GM12878 (cell line): ENCODE data around the gene B3GNT3. TPM values are rescaled to one million over a fixed set of nuclear protein-coding genes. Genes with fewer than 3 reads are reported as not detected.

Experiments used
- BHLHE40 ChIP-seq, 2 experiments: fragments of 450-650 bp in 1 of 2; IDR thresholded peaks; 2 replicates each; pipeline ENCODE4 v1.6.1; 2011 to 2017; ENCODE audit warnings: low read depth in 2 of 2, borderline replicate concordance in 1 of 2, improper control_type of control experiment in 1 of 2, low read length in 1 of 2, mild to moderate bottlenecking in 1 of 2
- EGR1 ChIP-seq, 2 experiments: IDR thresholded peaks; 1 replicate in 1 of 2; 2 replicates in 1 of 2; pipeline ENCODE4 v1.6.1; 2011 to 2012; ENCODE audit warnings: low read depth in 2 of 2, low read length in 2 of 2, borderline replicate concordance in 1 of 2, mild to moderate bottlenecking in 1 of 2, moderate library complexity in 1 of 2
- GATAD2B ChIP-seq: fragments of 450-650 bp; conservative IDR thresholded peaks from 2 replicates; pipeline ENCODE4 v1.6.1; 2017; ENCODE audit warnings: low read depth, mild to moderate bottlenecking, moderate library complexity
- IKZF2 ChIP-seq, 2 experiments: fragments of 450-650 bp; IDR thresholded peaks; 2 replicates each; pipeline ENCODE4 v1.6.1; 2017; ENCODE audit warnings: mild to moderate bottlenecking in 2 of 2, moderate library complexity in 2 of 2
- MAX ChIP-seq: IDR thresholded peaks from 2 replicates; pipeline ENCODE4 v1.6.1; 2012; ENCODE audit warnings: low read depth, low read length, improper control_type of control experiment
- MTA2 ChIP-seq: fragments of 450-650 bp; IDR thresholded peaks from 2 replicates; pipeline ENCODE4 v1.6.1; 2016; ENCODE audit warnings: low read depth, mild to moderate bottlenecking, moderate library complexity
- RCOR1 ChIP-seq: conservative IDR thresholded peaks from 2 replicates; pipeline ENCODE4 v1.6.1; 2012; ENCODE audit warnings: low read depth, low read length, improper control_type of control experiment
- TAF1 ChIP-seq: IDR thresholded peaks from 2 replicates; pipeline ENCODE4 v1.6.1; 2011; ENCODE audit warnings: mild to moderate bottlenecking, low read depth, low read length, borderline replicate concordance
- TCF3 ChIP-seq: IDR thresholded peaks from 2 replicates; pipeline ENCODE4 v1.6.1; 2012; ENCODE audit warnings: low read depth, mild to moderate bottlenecking, low read length, borderline replicate concordance; ENCODE audit not compliant: insufficient read depth
- ZBTB33 ChIP-seq: fragments of 450-650 bp; IDR thresholded peaks from 2 replicates; pipeline ENCODE4 v1.6.1; 2017; ENCODE audit warnings: mild to moderate bottlenecking
- ZNF24 ChIP-seq: fragments of 450-650 bp; IDR thresholded peaks from 2 replicates; pipeline ENCODE4 v1.6.1; 2017; ENCODE audit warnings: antibody characterized with exemption, mild to moderate bottlenecking
- polyA plus RNA-seq, 11 experiments: library from polyadenylated mRNA; depleted of rRNA in 4 of 11; unstranded in 6 of 11; stranded (reverse) in 5 of 11; fragments of >200 nt; fragmentation: Nextera tagmentation in 4 of 11; fragmentation: Illumina TruSeq in 1 of 11; extraction: Ambion mirVana in 4 of 11; extraction: Trizol in 1 of 11; gene quantifications; 1 replicate in 1 of 11; 2 replicates in 10 of 11; pipeline versions ENCODE4 v1.2.1 to v1.2.3, GENCODE V29; 2011 to 2016; ENCODE audit warnings: inconsistent platforms in 2 of 11, missing spikeins in 2 of 11, low read depth in 1 of 11
- total RNA-seq, 4 experiments: library from RNA; depleted of rRNA in 3 of 4; stranded (reverse); fragments of >200 nt in 3 of 4; fragmentation: Illumina TruSeq in 1 of 4; extraction: Trizol in 1 of 4; gene quantifications; 2 replicates each; pipeline versions ENCODE4 v1.2.1 to v1.2.3, GENCODE V29; 2013 to 2021
- TF ChIP-seq, protein P1 (sequence below): fragments of 450-650 bp; IDR thresholded peaks from 2 replicates; pipeline ENCODE4 v1.6.1; 2017; ENCODE audit warnings: mild to moderate bottlenecking, low read depth, inconsistent platforms; ENCODE audit not compliant: poor library complexity, severe bottlenecking
- TF ChIP-seq, protein P2 (sequence below): IDR thresholded peaks from 2 replicates; pipeline ENCODE4 v1.6.1; 2012; ENCODE audit warnings: mild to moderate bottlenecking, low read depth, low read length
- TF ChIP-seq, protein P3 (sequence below): IDR thresholded peaks from 2 replicates; pipeline ENCODE4 v1.6.1; 2012; ENCODE audit warnings: improper control_type of control experiment, low read depth, low read length; ENCODE audit not compliant: insufficient replicate concordance

B3GNT3 gene
- total and polyA plus RNA-seq, 10 of the 15 experiments (the other 5 are each of a cell fraction or from before 2014, with no cell fraction given), result not detected

GRCh38 chr19:17775991-17776803 lies 18.7 kb upstream of the B3GNT3 start (continued):
- TF ChIP-seq, protein P1, sequence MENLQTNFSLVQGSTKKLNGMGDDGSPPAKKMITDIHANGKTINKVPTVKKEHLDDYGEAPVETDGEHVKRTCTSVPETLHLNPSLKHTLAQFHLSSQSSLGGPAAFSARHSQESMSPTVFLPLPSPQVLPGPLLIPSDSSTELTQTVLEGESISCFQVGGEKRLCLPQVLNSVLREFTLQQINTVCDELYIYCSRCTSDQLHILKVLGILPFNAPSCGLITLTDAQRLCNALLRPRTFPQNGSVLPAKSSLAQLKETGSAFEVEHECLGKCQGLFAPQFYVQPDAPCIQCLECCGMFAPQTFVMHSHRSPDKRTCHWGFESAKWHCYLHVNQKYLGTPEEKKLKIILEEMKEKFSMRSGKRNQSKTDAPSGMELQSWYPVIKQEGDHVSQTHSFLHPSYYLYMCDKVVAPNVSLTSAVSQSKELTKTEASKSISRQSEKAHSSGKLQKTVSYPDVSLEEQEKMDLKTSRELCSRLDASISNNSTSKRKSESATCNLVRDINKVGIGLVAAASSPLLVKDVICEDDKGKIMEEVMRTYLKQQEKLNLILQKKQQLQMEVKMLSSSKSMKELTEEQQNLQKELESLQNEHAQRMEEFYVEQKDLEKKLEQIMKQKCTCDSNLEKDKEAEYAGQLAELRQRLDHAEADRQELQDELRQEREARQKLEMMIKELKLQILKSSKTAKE, result peak; percentile 97
- peak; percentile 84 to 87 for TF ChIP-seq IKZF2 (IDR thresholded peaks at IDR 0.05)
- no peak for TF ChIP-seq RCOR1
- TF ChIP-seq, protein P2, sequence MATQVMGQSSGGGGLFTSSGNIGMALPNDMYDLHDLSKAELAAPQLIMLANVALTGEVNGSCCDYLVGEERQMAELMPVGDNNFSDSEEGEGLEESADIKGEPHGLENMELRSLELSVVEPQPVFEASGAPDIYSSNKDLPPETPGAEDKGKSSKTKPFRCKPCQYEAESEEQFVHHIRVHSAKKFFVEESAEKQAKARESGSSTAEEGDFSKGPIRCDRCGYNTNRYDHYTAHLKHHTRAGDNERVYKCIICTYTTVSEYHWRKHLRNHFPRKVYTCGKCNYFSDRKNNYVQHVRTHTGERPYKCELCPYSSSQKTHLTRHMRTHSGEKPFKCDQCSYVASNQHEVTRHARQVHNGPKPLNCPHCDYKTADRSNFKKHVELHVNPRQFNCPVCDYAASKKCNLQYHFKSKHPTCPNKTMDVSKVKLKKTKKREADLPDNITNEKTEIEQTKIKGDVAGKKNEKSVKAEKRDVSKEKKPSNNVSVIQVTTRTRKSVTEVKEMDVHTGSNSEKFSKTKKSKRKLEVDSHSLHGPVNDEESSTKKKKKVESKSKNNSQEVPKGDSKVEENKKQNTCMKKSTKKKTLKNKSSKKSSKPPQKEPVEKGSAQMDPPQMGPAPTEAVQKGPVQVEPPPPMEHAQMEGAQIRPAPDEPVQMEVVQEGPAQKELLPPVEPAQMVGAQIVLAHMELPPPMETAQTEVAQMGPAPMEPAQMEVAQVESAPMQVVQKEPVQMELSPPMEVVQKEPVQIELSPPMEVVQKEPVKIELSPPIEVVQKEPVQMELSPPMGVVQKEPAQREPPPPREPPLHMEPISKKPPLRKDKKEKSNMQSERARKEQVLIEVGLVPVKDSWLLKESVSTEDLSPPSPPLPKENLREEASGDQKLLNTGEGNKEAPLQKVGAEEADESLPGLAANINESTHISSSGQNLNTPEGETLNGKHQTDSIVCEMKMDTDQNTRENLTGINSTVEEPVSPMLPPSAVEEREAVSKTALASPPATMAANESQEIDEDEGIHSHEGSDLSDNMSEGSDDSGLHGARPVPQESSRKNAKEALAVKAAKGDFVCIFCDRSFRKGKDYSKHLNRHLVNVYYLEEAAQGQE, result no peak; the same call in 1 of the 2 replicates
- peak; percentile 89 for TF ChIP-seq MTA2
- peak; percentile 86 for TF ChIP-seq GATAD2B
- no peak for TF ChIP-seq ZBTB33
- TF ChIP-seq MAX, result no peak
- TF ChIP-seq EGR1 (IDR thresholded peaks at IDR 0.05; ENCODE audit: borderline replicate concordance in 1 of 2, low read depth in 2 of 2, low read length in 2 of 2), result peak in 1 of 2 experiments; percentile 95; a peak in 2 of 3 replicates
- TF ChIP-seq TCF3, result peak; percentile 99
- TF ChIP-seq BHLHE40 (IDR thresholded peaks at IDR 0.05; ENCODE audit: borderline replicate concordance in 1 of 2, low read depth in 2 of 2, low read length in 1 of 2), result peak; percentile 92 to 95
- no peak for TF ChIP-seq ZNF24
- TF ChIP-seq, protein P3, sequence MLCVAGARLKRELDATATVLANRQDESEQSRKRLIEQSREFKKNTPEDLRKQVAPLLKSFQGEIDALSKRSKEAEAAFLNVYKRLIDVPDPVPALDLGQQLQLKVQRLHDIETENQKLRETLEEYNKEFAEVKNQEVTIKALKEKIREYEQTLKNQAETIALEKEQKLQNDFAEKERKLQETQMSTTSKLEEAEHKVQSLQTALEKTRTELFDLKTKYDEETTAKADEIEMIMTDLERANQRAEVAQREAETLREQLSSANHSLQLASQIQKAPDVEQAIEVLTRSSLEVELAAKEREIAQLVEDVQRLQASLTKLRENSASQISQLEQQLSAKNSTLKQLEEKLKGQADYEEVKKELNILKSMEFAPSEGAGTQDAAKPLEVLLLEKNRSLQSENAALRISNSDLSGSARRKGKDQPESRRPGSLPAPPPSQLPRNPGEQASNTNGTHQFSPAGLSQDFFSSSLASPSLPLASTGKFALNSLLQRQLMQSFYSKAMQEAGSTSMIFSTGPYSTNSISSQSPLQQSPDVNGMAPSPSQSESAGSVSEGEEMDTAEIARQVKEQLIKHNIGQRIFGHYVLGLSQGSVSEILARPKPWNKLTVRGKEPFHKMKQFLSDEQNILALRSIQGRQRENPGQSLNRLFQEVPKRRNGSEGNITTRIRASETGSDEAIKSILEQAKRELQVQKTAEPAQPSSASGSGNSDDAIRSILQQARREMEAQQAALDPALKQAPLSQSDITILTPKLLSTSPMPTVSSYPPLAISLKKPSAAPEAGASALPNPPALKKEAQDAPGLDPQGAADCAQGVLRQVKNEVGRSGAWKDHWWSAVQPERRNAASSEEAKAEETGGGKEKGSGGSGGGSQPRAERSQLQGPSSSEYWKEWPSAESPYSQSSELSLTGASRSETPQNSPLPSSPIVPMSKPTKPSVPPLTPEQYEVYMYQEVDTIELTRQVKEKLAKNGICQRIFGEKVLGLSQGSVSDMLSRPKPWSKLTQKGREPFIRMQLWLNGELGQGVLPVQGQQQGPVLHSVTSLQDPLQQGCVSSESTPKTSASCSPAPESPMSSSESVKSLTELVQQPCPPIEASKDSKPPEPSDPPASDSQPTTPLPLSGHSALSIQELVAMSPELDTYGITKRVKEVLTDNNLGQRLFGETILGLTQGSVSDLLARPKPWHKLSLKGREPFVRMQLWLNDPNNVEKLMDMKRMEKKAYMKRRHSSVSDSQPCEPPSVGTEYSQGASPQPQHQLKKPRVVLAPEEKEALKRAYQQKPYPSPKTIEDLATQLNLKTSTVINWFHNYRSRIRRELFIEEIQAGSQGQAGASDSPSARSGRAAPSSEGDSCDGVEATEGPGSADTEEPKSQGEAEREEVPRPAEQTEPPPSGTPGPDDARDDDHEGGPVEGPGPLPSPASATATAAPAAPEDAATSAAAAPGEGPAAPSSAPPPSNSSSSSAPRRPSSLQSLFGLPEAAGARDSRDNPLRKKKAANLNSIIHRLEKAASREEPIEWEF, result no peak
- no peak for TF ChIP-seq TAF1
